ENCODE measurements around the gene GALNT7. TPM values are rescaled to one million over a fixed set of nuclear protein-coding genes. Genes with fewer than 3 reads are reported as not detected.

The GALNT7 gene
- total and polyA plus RNA-seq, 9 donors: 9.0 to 23.7 (median 17.6) TPM

- Histone ChIP-seq H3K27me3 (no peaks in the 10 kb centered on the region), H3K4me1 (ENCODE audit: insufficient read depth) (peaks cover 2% of the 10 kb centered on the region), H3K4me3 (no peak overlapping the region), H3K27ac (no peak overlapping the region), H3K9me3 (no peaks in the 10 kb centered on the region), H3K36me3 (no peaks in the 10 kb centered on the region)
- DNase-seq: no peak
- WGBS, 3 donors: 88 to 95% (median 92%) methylated on average over 5 of the region's 5 CpGs
- TF ChIP-seq, protein P1, sequence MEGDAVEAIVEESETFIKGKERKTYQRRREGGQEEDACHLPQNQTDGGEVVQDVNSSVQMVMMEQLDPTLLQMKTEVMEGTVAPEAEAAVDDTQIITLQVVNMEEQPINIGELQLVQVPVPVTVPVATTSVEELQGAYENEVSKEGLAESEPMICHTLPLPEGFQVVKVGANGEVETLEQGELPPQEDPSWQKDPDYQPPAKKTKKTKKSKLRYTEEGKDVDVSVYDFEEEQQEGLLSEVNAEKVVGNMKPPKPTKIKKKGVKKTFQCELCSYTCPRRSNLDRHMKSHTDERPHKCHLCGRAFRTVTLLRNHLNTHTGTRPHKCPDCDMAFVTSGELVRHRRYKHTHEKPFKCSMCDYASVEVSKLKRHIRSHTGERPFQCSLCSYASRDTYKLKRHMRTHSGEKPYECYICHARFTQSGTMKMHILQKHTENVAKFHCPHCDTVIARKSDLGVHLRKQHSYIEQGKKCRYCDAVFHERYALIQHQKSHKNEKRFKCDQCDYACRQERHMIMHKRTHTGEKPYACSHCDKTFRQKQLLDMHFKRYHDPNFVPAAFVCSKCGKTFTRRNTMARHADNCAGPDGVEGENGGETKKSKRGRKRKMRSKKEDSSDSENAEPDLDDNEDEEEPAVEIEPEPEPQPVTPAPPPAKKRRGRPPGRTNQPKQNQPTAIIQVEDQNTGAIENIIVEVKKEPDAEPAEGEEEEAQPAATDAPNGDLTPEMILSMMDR (IDR thresholded peaks at IDR 0.05): no peak
- TF ChIP-seq EP300 (IDR thresholded peaks at IDR 0.05): no peak
- TF ChIP-seq POLR2A (IDR thresholded peaks at IDR 0.05): no peak
- intact Hi-C loops (cut with DNase I): no loop called here
These were observed 159.8 kb downstream of the GALNT7 start for GRCh38 chr4:173328236-173328901.

GRCh38 chr4:173330590-173330989 is 162.0 kb downstream of the GALNT7 start:
- peaks cover 2% of the 10 kb centered on the region for H3K4me1 ChIP-seq (ENCODE audit: insufficient read depth)
- H3K27me3 ChIP-seq: no peaks in the 10 kb centered on the region
- H3K4me3 ChIP-seq: no peak overlapping the region
- H3K36me3 ChIP-seq: no peaks in the 10 kb centered on the region
- intact Hi-C loops (cut with DNase I): loop anchor here in 1 of 4 donors (5.0 kb wide), 1 partner anchor 42 kb away; the partner anchor contains the start of gene SAP30
- no peak for DNase-seq
- no peaks in the 10 kb centered on the region for H3K9me3 ChIP-seq
- 81 to 91% (median 89%) methylated on average over 2 of the region's 2 CpGs for WGBS, 3 donors
- no peak overlapping the region for H3K27ac ChIP-seq
- TF ChIP-seq EP300 (IDR thresholded peaks at IDR 0.05) (no peak), POLR2A (IDR thresholded peaks at IDR 0.05) (no peak)
- TF ChIP-seq, protein P1 (IDR thresholded peaks at IDR 0.05): no peak

GRCh38 chr4:173332021-173332487 is 163.4 kb downstream of the GALNT7 start:
- TF ChIP-seq, protein P1 (IDR thresholded peaks at IDR 0.05): no peak
- no peak for TF ChIP-seq POLR2A (IDR thresholded peaks at IDR 0.05)
- no peak for TF ChIP-seq EP300 (IDR thresholded peaks at IDR 0.05)
- H3K27me3 ChIP-seq: no peaks in the 10 kb centered on the region
- no peak overlapping the region for H3K4me3 ChIP-seq
- no peaks in the 10 kb centered on the region for H3K36me3 ChIP-seq
- intact Hi-C loops (cut with DNase I): loop anchor here in 1 of 4 donors (5.0 kb wide), 1 partner anchor 40 kb away; the partner anchor contains the start of gene SAP30
- DNase-seq: no peak
- 40 to 48% (median 45%) methylated on average over 6 of the region's 6 CpGs for WGBS, 3 donors
- H3K4me1 ChIP-seq (ENCODE audit: insufficient read depth): peaks cover 2% of the 10 kb centered on the region
- H3K9me3 ChIP-seq: no peaks in the 10 kb centered on the region
- H3K27ac ChIP-seq: no peak overlapping the region

- H3K27me3 ChIP-seq: no peaks in the 10 kb centered on the region
- peaks cover 2% of the 10 kb centered on the region for H3K4me1 ChIP-seq (ENCODE audit: insufficient read depth)
- TF ChIP-seq POLR2A (IDR thresholded peaks at IDR 0.05) (no peak), EP300 (IDR thresholded peaks at IDR 0.05) (no peak)
- TF ChIP-seq, protein P1 (IDR thresholded peaks at IDR 0.05): no peak
- 9% methylated on average over 21 of the region's 21 CpGs for WGBS, 3 donors
- H3K36me3 ChIP-seq: no peaks in the 10 kb centered on the region
- peak overlapping the region; percentile 92 to 100 for H3K27ac ChIP-seq
- intact Hi-C loops (cut with DNase I): loop anchor here in 1 of 4 donors (5.0 kb wide), 1 partner anchor 39 kb away; the partner anchor contains the start of gene SAP30
- H3K4me3 ChIP-seq: peak overlapping the region; percentile 65
- no peak for DNase-seq
- no peaks in the 10 kb centered on the region for H3K9me3 ChIP-seq
These were observed 164.5 kb downstream of the GALNT7 start for GRCh38 chr4:173332963-173333657.

Data from ovary (tissue), 9 donors.